GM12874 (cell line): ENCODE data around the gene ANKRD55.

Experiments
- TF ChIP-seq, protein P1 (sequence below): IDR thresholded peaks from 2 replicates; pipeline ENCODE4 v1.5.1; 2011; ENCODE audit warnings: low read depth, mild to moderate bottlenecking, control low read depth, low read length, moderate library complexity; ENCODE audit not compliant: insufficient read depth

The ANKRD55 gene

DNA sequence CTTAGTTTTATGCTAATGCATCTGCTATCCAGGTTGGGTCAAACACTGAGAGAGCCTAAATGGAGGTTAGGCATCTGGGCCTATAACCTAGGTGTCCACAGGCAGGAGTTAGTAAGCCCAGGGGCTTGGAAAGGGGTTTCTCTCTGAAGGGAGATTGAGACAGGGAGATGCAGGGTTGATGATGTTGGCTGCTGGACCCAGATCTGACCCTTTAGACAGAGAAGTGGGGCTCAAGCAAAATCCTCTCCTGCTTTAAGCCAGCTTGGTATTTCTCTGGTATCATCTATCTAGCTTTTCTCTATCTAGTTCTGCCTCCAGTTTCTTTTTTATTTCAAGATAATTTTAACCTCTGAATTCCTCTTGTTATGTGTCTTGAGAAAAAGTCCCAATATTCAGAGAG lies 18.3 kb upstream of the ANKRD55 start:
- TF ChIP-seq, protein P1, sequence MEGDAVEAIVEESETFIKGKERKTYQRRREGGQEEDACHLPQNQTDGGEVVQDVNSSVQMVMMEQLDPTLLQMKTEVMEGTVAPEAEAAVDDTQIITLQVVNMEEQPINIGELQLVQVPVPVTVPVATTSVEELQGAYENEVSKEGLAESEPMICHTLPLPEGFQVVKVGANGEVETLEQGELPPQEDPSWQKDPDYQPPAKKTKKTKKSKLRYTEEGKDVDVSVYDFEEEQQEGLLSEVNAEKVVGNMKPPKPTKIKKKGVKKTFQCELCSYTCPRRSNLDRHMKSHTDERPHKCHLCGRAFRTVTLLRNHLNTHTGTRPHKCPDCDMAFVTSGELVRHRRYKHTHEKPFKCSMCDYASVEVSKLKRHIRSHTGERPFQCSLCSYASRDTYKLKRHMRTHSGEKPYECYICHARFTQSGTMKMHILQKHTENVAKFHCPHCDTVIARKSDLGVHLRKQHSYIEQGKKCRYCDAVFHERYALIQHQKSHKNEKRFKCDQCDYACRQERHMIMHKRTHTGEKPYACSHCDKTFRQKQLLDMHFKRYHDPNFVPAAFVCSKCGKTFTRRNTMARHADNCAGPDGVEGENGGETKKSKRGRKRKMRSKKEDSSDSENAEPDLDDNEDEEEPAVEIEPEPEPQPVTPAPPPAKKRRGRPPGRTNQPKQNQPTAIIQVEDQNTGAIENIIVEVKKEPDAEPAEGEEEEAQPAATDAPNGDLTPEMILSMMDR = no peak

DNA sequence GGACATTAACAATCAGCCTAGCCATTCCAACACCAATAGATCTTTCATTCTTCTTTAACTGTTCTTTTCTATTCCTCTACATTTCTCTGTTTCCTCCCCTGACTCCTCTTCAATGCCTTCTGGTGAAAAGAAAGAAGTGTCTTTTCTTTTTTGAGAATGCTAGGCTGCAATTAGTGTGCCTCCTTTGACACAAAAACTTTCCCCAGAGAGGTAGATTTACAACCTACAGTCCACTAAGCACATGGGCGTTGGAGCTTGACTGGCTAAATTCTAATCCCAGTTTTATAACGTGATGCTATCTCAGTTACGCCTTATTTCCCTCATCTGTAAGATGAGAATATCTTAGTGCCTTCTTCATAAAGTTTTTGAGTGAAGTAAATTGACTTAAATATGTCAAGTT lies 16.9 kb upstream of the ANKRD55 start:
- TF ChIP-seq, protein P1 = no peak

DNA sequence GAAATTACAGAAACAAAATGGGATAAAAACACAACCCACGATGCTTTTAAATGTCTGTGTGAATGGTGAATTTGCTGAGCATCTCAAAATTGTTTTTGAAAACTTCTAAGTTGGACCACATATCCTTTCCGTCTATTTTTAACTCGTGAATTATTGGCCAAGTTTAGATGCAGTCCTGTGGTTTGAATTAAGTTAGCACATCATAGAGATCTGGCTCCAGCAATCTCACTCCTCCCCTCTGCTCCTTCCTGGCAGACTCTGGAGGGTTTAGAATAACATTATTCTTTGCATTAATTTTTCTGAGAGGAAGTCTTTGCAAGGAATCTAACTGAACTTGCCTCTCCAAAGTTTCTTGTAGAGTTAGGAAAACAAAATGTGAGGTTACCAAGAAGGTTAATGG lies 14.5 kb upstream of the ANKRD55 start:
- TF ChIP-seq, protein P1 = no peak

DNA sequence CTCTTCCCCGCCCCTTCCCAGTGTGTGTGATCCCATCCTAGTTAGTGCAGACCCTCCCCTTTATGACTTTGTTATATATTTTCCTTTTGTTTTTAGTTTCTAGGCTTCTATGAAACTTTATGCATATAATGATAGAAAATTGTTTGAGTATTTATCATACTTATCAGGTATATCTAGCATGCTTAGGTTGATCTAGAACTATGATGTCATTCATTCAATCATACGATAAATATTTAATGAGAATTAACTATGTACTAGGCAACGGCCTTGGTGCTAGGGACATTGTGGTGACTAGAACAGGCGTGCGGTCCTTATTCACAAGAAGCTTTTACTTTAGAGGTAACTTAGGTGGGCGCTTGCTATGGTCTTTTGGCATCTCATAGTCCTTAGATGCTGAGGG lies 13.6 kb upstream of the ANKRD55 start:
- TF ChIP-seq, protein P1 = no peak

DNA sequence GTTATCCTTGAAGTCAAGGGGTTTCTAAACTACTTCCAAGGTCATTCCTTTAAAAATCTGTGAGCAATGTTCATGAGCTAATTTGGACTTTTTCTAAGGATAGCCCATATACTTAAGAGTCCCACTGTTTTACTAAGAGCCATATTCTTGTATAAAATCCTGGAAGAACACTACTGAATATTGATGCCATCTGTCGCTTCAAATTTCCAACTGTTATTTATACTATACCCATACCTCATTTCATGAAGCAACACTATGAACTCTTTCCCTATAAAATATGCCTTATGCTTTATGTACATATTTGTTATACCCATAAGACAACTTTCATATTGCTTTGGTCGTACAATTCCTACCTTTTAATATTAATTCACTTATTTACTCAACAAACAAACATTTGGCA lies 12.4 kb upstream of the ANKRD55 start:
- TF ChIP-seq, protein P1 = no peak

DNA sequence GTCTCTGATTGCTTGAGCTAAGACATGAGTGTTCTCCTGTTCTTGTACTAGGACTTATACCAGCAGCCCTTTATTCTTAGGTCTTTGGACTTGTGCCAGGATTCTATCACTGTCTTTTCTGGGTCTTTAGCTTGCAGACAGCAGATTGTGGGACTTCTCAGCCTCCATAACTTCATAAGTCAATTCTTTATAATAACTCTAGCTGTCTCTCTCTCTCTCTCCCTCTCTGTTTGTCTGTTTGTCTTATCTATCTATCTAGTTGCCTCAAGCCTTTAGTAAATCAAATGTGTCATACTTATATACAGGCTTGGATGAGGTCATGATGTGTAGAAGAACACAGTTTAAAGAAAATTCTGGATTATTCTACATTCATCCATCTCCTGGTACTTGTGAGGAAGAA lies 11.5 kb upstream of the ANKRD55 start:
- TF ChIP-seq, protein P1 = no peak

DNA sequence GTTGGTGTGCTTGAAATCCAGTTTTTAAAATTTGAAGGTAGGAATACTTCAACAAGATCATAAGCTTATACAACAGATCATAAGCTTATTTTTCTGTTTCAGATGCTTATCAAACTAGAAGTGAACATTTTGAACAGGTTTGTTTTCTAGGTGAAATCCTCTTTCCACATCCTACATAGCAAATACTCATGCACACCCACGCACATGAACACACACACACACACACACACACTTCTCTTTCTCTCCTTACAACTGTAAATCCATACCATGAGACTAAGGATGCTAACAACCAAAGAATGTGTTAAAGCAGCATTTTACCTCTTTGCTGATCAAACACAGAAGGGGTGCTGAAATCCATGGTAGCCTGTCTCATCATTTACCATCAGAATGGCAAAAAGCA lies 592 bp downstream of the ANKRD55 start:
- TF ChIP-seq, protein P1 = no peak

DNA sequence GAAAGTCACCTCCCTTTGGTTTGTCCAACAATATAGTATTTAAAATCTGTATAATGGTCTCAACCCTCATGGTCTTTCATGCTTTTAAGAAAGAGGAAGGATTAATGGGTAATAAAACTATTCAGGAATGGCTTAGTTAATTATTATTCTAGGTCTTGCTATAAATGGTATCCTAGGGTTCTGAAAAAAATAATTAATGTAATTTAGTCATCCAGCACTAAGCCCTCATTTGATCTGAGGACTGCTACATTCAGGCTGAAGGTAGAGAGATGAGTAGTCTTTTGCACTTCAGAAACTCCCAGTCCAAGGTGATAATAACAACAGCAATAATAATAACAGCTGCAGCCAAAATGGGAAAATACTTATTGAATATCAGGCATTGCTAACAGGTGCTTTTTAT lies 2.6 kb downstream of the ANKRD55 start:
- TF ChIP-seq, protein P1 = no peak
